ENCODE data around the gene NAPEPLD.

DNA sequence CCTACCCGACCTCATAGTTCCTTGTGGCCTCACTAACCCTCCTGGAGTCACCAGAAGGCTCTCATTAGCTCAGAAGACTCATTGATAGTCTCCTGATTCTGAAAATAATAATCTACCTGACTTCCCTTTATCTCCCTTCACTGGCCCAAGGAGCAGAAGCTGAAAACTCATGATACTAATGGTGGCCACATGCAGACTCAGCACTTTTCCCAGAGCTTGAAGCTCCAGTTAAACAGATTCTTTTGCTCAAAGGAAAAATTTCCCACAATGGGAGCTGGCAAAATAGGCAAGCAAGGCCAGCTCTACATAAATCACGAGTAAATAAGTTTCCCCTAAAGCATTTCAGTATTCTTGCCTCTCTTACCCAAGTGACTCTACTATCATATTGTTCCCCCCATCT, 8.2 kb downstream of the NAPEPLD start:
- TF ChIP-seq YY1 (IDR thresholded peaks at IDR 0.05; ENCODE audit: insufficient read depth, insufficient read length) (no peak), ZNF274 (IDR thresholded peaks at IDR 0.05; ENCODE audit: low read depth, low read length) (no peak), SUZ12 (IDR thresholded peaks at IDR 0.05; ENCODE audit: extremely low read depth, insufficient read depth, insufficient read length) (no peak)
